Uterus (tissue), 4 donors: ENCODE measurements around the gene PRSS33. TPM values are rescaled to one million over a fixed set of nuclear protein-coding genes. Genes with fewer than 3 reads are reported as not detected.
A peak's percentile ranks its signal among the peaks of the same experiment; 100 is the strongest.

Source experiments
- DNase-seq, 2 donors: peaks; one replicate each; pipeline ENCODE4 v3.0.0-alpha.2; 2019 to 2020
- H3K27ac ChIP-seq, 2 donors: fragments of 200-600 bp; sonication (generic); 1 replicate in 1 of 2; 2 replicates in 1 of 2; pipeline ENCODE4 v1.5.1; 2016 to 2018
- H3K27me3 ChIP-seq, 2 donors: fragments of 200-600 bp; sonication (generic); one replicate each; pipeline ENCODE4 v1.5.1; 2018 to 2019; ENCODE audit warnings: control low read depth in 1 of 2
- H3K36me3 ChIP-seq, 2 donors: fragments of 200-600 bp; sonication (generic); one replicate each; pipeline ENCODE4 v1.5.1; 2019; ENCODE audit warnings: control low read depth in 1 of 2
- H3K4me1 ChIP-seq, 2 donors: fragments of 200-600 bp; sonication (generic); one replicate each; pipeline ENCODE4 v1.5.1; 2018 to 2019; ENCODE audit warnings: control low read depth in 1 of 2
- H3K4me3 ChIP-seq, 2 donors: fragments of 200-600 bp; sonication (generic); 1 replicate in 1 of 2; 2 replicates in 1 of 2; pipeline ENCODE4 v1.5.1; 2018 to 2019; ENCODE audit warnings: mild to moderate bottlenecking in 1 of 2
- H3K9me3 ChIP-seq, 2 donors: fragments of 200-600 bp; sonication (generic); one replicate each; pipeline ENCODE4 v1.5.1; 2019; ENCODE audit warnings: control low read depth in 1 of 2
- CTCF ChIP-seq, 4 experiments: fragments of 200-600 bp in 2 of 4; fragments of 450-650 bp in 2 of 4; sonication (generic) in 2 of 4; IDR thresholded peaks; one replicate each; pipeline ENCODE4 v1.5.1; 2016 to 2019; ENCODE audit warnings: antibody characterized with exemption in 4 of 4, mild to moderate bottlenecking in 2 of 4, moderate library complexity in 1 of 4
- POLR2A ChIP-seq, 2 donors: fragments of 450-650 bp; IDR thresholded peaks; one replicate each; pipeline ENCODE4 v1.6.1; 2016; ENCODE audit warnings: antibody characterized with exemption in 2 of 2, mild to moderate bottlenecking in 1 of 2, moderate library complexity in 1 of 2
- intact Hi-C: fragments of 100-400 bp; cut with DNase I; formaldehyde crosslinking; loops from one replicate; pipeline ENCODE4 v1.15.1; 2023; ENCODE audit warnings: low total_unique reads
- total RNA-seq, 4 donors: library from RNA; depleted of rRNA in 3 of 4; stranded (reverse); fragments of >200 nt in 3 of 4; gene quantifications; one replicate each; pipeline versions ENCODE4 v1.1.0 to v1.2.4, GENCODE V29; 2014 to 2023
- donor health status: DM: yes; HTN: yes; CAD: no.

The PRSS33 gene
- total RNA-seq, 4 donors from 2014 or later: 0.21 TPM; not detected in 3

DNA sequence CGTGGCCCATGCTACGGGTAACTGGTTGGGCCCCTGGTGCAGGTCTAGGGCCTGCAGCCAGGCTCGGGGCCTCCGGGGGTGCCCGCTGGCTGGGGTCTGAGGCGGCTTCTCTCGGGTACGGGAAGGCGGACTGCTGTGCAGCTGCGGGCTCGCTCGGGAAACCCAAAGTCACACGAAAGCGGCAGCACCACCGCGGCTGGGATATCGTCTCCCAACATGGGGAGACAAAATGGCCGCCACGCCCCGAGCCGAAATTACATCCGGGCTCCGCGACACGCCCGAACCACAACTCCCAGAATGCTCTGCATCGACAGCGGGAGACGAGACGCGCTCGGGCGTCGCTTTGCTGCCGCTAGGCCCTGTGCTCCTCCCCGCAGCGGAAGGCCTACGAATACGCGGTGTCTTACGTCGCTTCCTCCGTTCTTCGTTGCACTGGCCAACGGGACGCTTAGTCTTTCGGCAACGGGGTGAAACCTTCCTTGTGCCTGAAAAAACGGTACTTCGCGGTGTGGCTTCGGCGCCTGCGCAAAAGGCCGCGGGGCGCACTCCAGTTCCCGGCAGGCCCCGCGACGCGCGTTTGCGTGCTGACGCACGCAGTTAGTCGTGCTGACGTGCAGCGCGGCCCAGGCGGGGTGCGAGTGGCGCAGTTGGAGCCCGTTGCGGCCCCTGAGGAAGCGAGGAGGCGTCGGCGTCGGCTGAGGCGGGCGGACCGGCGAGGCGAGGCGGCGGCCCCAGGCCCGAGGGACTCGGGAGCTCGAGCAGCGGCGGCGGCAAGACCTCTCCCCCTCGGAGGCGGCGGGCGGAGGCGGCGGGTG, 35.1 kb downstream of the PRSS33 start, which contains the start of gene SRRM2:
TSS of gene SRRM2 (plus strand) at position 604 of the 815 bp plus-strand sequence. CDS start 3,727 bp downstream, outside the sequence.
- intact Hi-C loops: no loop called here
- peak within 1 kb of the TSS; percentile 99 to 100 for H3K27ac ChIP-seq
- TF ChIP-seq POLR2A (IDR thresholded peaks at IDR 0.05) (peak; percentile 98 to 100), CTCF (IDR thresholded peaks at IDR 0.05) (peak in 1 of 4 experiments; percentile 9)
- no peaks in the 10 kb centered on the region for H3K27me3 ChIP-seq
- H3K4me1 ChIP-seq: peaks cover 16 to 17% of the 10 kb centered on the region in 2 donors
- peak within 1 kb of the TSS; percentile 51 to 89 for H3K4me3 ChIP-seq
- peak; percentile 95 for DNase-seq
- H3K36me3 ChIP-seq: no peaks in the 10 kb centered on the region
- H3K9me3 ChIP-seq: no peaks in the 10 kb centered on the region

DNA sequence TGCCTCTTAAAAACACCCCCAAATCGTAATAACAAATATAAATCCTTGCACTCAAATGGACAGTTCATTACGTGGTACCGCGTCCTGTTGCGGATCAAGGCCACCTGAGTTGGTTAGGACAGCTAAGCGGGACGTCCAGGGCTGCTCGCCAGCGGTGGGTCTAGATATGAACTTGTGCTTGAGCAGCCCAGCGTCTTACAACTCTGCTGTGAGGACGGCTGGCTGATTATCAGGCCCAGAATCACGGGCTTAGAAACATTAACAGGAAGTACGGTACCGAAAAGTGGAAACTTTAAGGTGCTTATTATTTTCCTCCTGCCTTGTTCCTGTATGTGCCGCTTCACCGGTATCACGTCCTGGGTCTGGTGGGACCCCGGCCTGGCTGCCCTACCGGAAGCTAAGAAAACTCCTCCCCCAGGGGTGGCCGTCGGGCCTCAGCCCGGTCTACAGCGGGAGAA, 35.8 kb downstream of the PRSS33 start:
- no peak for TF ChIP-seq CTCF (IDR thresholded peaks at IDR 0.05)
- TF ChIP-seq POLR2A (IDR thresholded peaks at IDR 0.05): no peak
- no peaks in the 10 kb centered on the region for H3K36me3 ChIP-seq
- DNase-seq: peak in 1 of 2 donors; percentile 49
- no peaks in the 10 kb centered on the region for H3K27me3 ChIP-seq
- peak overlapping the region; percentile 51 to 89 for H3K4me3 ChIP-seq
- peaks cover 16 to 17% of the 10 kb centered on the region in 2 donors for H3K4me1 ChIP-seq
- intact Hi-C loops: no loop called here
- no peaks in the 10 kb centered on the region for H3K9me3 ChIP-seq
- H3K27ac ChIP-seq: peak overlapping the region; percentile 99 to 100

DNA sequence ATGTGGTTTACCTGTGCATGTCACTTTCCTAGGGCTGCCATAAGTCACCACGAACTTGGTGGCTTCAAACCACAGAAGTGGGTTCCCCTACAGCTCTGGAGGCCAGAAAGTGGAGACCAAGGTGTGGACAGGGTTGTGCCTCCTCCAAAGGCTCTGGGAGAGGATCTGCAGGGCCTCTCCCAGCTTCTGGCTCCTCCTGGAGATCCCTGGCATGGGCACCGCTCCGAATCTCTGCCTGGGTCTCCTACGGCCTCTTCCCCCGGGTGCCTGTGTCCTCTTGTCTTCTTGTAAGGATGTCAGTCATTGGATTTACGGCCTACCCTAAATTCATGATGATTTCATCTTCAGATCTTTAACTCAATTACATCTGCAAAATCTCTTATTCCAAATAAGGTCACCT, 37.4 kb downstream of the PRSS33 start:
- peaks cover 7 to 10% of the 10 kb centered on the region in 2 donors for H3K4me1 ChIP-seq
- no peak overlapping the region for H3K27ac ChIP-seq
- intact Hi-C loops: no loop called here
- no peaks in the 10 kb centered on the region for H3K27me3 ChIP-seq
- no peaks in the 10 kb centered on the region for H3K36me3 ChIP-seq
- TF ChIP-seq CTCF (IDR thresholded peaks at IDR 0.05) (no peak), POLR2A (IDR thresholded peaks at IDR 0.05) (no peak)
- no peak for DNase-seq
- H3K9me3 ChIP-seq: no peaks in the 10 kb centered on the region
- no peak overlapping the region for H3K4me3 ChIP-seq

GRCh38 chr16:2749476-2749875, 37.9 kb downstream of the PRSS33 start:
- intact Hi-C loops: no loop called here
- Histone ChIP-seq H3K27ac (no peak overlapping the region), H3K4me3 (no peak overlapping the region), H3K36me3 (no peaks in the 10 kb centered on the region), H3K4me1 (peaks cover 2 to 5% of the 10 kb centered on the region in 2 donors), H3K9me3 (no peaks in the 10 kb centered on the region), H3K27me3 (no peaks in the 10 kb centered on the region)
- DNase-seq: no peak
- TF ChIP-seq POLR2A (IDR thresholded peaks at IDR 0.05) (no peak), CTCF (IDR thresholded peaks at IDR 0.05) (no peak)

DNA sequence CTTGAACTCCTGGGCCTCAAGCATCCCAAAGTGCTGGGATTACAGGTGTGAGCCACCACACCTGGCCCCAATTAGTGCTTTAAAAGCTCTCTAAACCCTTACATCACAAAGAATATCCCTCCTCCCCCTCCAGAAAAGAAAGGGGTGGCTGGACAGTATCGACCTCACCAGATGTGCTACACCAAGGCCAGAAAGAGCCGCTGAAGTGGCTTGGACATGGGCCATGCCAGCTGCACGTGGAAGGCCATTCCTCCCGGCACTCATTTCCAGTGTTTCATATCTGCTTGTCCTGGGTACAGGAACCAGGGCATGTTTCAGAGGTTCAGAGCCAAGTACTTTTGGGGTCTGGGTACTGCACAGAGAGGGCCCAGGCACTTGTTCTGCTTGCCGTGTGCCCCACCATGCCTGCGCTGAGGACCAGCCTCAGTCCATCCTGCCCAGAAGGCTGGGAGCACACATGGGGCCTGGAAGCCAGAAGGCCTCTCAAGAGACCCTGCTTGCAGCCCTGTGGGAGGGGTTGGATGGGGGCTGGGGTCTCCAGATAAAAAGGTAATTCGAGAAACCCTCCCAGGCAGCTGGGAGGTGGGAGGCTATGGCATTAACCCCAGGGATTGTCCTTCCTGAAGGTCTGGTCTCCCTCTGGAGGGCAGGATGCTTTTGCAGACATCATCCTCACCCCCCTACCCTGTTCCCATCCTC, 38.5 kb downstream of the PRSS33 start:
- H3K27me3 ChIP-seq: no peaks in the 10 kb centered on the region
- no peaks in the 10 kb centered on the region for H3K36me3 ChIP-seq
- H3K4me3 ChIP-seq: no peak overlapping the region
- no peaks in the 10 kb centered on the region for H3K9me3 ChIP-seq
- no peak for DNase-seq
- no peaks in the 10 kb centered on the region for H3K4me1 ChIP-seq
- H3K27ac ChIP-seq: no peak overlapping the region
- intact Hi-C loops: no loop called here
- TF ChIP-seq POLR2A (IDR thresholded peaks at IDR 0.05) (no peak), CTCF (IDR thresholded peaks at IDR 0.05) (no peak)
